Inflammatory macrophage (primary cell): ENCODE measurements around the gene CYP4F8.
"Not testable (repeated sequence)": the region's sequence is repeated elsewhere in the genome, so short reads cannot be mapped to it uniquely, and the experiment has no call there.

ENCODE experiments used
- DNase-seq, 2 donors: peaks; one replicate each; pipeline ENCODE4 v3.0.0-alpha.2; 2020 to 2022
- total RNA-seq, 18 experiments: gene quantifications; one replicate each; lab custom pipeline; 2026; ENCODE audit warnings: mixed read lengths in 6 of 18, inconsistent platforms in 2 of 18; lab: John Stamatoyannopoulos, UW

CYP4F8 gene
- total RNA-seq = 0 to 0.16 (median 0) reads per million in 18 experiments

GRCh38 chr19:15614507-15615379 is at the start of gene CYP4F8:
Gene CYP4F8 (plus strand): TSS chr19:15615218. CDS start chr19:15615617, 399 bp downstream.
- no peak for DNase-seq

GRCh38 chr19:15570420-15570819 is 44.6 kb upstream of the CYP4F8 start:
- no peak for DNase-seq

- DNase-seq = no peak
These were observed 39.6 kb upstream of the CYP4F8 start for GRCh38 chr19:15575406-15575805.

- DNase-seq = no peak
These were observed 38.4 kb upstream of the CYP4F8 start for GRCh38 chr19:15576526-15577156.

GRCh38 chr19:15577184-15577771 is 37.7 kb upstream of the CYP4F8 start:
- no peak for DNase-seq

- DNase-seq = no peak
These were observed 31.7 kb upstream of the CYP4F8 start for GRCh38 chr19:15583346-15583745.

GRCh38 chr19:15584095-15584494 is 30.9 kb upstream of the CYP4F8 start:
- no peak for DNase-seq

- peak; percentile 68 to 75 for DNase-seq
These were observed 30.4 kb upstream of the CYP4F8 start for GRCh38 chr19:15584541-15585115.

- peak; percentile 93 to 95 for DNase-seq
These were observed 27.4 kb upstream of the CYP4F8 start for GRCh38 chr19:15587663-15588062.

GRCh38 chr19:15588265-15588664 is 26.8 kb upstream of the CYP4F8 start:
- peak in 1 of 2 donors; percentile 14 for DNase-seq

- DNase-seq = no peak
These were observed 25.1 kb upstream of the CYP4F8 start for GRCh38 chr19:15589760-15590451.

- DNase-seq = no peak
These were observed 23.2 kb upstream of the CYP4F8 start for GRCh38 chr19:15591796-15592195.

- DNase-seq = not testable (repeated sequence)
These were observed 22.5 kb upstream of the CYP4F8 start for GRCh38 chr19:15592506-15592905.

GRCh38 chr19:15593766-15594165 is 21.3 kb upstream of the CYP4F8 start:
- not testable (repeated sequence) for DNase-seq

- DNase-seq = peak; percentile 53 to 54
These were observed 19.9 kb upstream of the CYP4F8 start for GRCh38 chr19:15595069-15595468.

GRCh38 chr19:15607978-15608925 is 6.8 kb upstream of the CYP4F8 start:
- not testable (repeated sequence) for DNase-seq

GRCh38 chr19:15609261-15609660 is 5.8 kb upstream of the CYP4F8 start:
- DNase-seq = no peak

- DNase-seq = no peak
These were observed 2.7 kb upstream of the CYP4F8 start for GRCh38 chr19:15612342-15612741.

GRCh38 chr19:15613338-15613737 is 1.7 kb upstream of the CYP4F8 start:
- DNase-seq = no peak

- no peak for DNase-seq
These were observed 508 bp downstream of the CYP4F8 start for GRCh38 chr19:15615526-15615925.

GRCh38 chr19:15616183-15616582 is 1.2 kb downstream of the CYP4F8 start:
- no peak for DNase-seq
